Measurements from ENCODE around the gene PRR16.

Gene PRR16

DNA sequence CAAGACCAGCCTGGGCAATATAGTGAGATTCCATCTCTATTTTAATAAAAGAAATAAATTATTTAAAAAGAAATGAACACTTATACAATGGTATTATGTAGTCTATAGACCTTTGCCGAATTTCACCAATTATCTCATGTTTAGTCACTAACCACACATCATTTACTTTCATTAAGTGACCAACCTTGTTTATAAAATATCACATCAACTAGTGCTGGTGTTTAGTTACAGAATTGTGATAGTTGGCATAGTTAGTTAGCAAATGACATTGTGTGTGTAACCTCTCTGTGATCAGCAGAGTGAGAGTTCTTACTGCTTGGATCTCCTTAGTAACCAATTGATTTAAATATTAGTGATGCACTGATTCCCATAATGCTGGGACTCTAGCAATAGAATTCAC is 71.8 kb downstream of the PRR16 start:
- no peaks in the 10 kb centered on the region for H3K27me3 ChIP-seq (replicated peaks; ENCODE audit: insufficient read depth, low read length)
- no peak overlapping the region for H3K4me3 ChIP-seq (ENCODE audit: low read length)
- H3K9me3 ChIP-seq (replicated peaks; ENCODE audit: insufficient read depth, low read length): no peaks in the 10 kb centered on the region
- no peaks in the 10 kb centered on the region for H3K4me1 ChIP-seq (ENCODE audit: low read length)
- no peaks in the 10 kb centered on the region for H3K79me2 ChIP-seq (ENCODE audit: low read length)
- no peaks in the 10 kb centered on the region for H3K9me2 ChIP-seq (replicated peaks; ENCODE audit: insufficient read depth, low read length)
- H3K9ac ChIP-seq (ENCODE audit: low read length): no peak overlapping the region
- TF ChIP-seq EZH2phosphoT487 (IDR thresholded peaks at IDR 0.05; ENCODE audit: low read length) (no peak), EZH2 (optimal IDR thresholded peaks at IDR 0.05; ENCODE audit: low read depth, low read length) (no peak)
- TF ChIP-seq, protein P1, sequence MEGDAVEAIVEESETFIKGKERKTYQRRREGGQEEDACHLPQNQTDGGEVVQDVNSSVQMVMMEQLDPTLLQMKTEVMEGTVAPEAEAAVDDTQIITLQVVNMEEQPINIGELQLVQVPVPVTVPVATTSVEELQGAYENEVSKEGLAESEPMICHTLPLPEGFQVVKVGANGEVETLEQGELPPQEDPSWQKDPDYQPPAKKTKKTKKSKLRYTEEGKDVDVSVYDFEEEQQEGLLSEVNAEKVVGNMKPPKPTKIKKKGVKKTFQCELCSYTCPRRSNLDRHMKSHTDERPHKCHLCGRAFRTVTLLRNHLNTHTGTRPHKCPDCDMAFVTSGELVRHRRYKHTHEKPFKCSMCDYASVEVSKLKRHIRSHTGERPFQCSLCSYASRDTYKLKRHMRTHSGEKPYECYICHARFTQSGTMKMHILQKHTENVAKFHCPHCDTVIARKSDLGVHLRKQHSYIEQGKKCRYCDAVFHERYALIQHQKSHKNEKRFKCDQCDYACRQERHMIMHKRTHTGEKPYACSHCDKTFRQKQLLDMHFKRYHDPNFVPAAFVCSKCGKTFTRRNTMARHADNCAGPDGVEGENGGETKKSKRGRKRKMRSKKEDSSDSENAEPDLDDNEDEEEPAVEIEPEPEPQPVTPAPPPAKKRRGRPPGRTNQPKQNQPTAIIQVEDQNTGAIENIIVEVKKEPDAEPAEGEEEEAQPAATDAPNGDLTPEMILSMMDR (IDR thresholded peaks at IDR 0.05; ENCODE audit: low read length): no peak
- no peak for DNase-seq
- no peaks in the 10 kb centered on the region for H3F3A ChIP-seq (ENCODE audit: insufficient read depth, low read length)
- no peak overlapping the region for H3K4me2 ChIP-seq (ENCODE audit: low read depth, low read length)
- no peak overlapping the region for H3K27ac ChIP-seq (ENCODE audit: low read length)
- no peaks in the 10 kb centered on the region for H3K36me3 ChIP-seq (replicated peaks; ENCODE audit: insufficient read depth, low read length)
- H4K20me1 ChIP-seq (ENCODE audit: insufficient read depth, low read length): no peaks in the 10 kb centered on the region
- H2AFZ ChIP-seq (ENCODE audit: low read length): no peak overlapping the region

DNA sequence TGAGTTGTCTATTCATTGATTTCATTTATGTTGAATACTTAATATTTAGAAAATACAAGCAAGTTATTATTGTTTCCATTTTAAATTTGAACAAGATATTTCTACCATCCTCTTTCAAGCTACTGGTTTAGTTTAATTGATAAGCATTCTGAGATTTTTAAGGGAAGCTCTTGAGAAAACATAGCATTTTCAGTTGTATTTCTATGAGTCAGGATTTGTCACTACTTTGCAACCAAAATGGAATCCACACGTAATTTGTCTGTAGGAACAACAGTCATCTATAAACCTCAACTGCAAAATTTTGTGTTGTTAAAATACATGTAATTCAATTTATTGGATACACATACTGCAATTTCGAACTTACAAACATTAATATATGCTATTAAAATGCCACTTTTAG is 74.0 kb downstream of the PRR16 start:
- Histone ChIP-seq H3K36me3 (replicated peaks; ENCODE audit: insufficient read depth, low read length) (no peaks in the 10 kb centered on the region), H3K4me1 (ENCODE audit: low read length) (no peaks in the 10 kb centered on the region), H3K4me3 (ENCODE audit: low read length) (no peak overlapping the region), H4K20me1 (ENCODE audit: insufficient read depth, low read length) (no peaks in the 10 kb centered on the region), H3K4me2 (ENCODE audit: low read depth, low read length) (no peak overlapping the region), H2AFZ (ENCODE audit: low read length) (no peak overlapping the region), H3K9ac (ENCODE audit: low read length) (no peak overlapping the region), H3K79me2 (ENCODE audit: low read length) (no peaks in the 10 kb centered on the region), H3F3A (ENCODE audit: insufficient read depth, low read length) (no peaks in the 10 kb centered on the region), H3K9me3 (replicated peaks; ENCODE audit: insufficient read depth, low read length) (no peaks in the 10 kb centered on the region), H3K27me3 (replicated peaks; ENCODE audit: insufficient read depth, low read length) (no peaks in the 10 kb centered on the region), H3K9me2 (replicated peaks; ENCODE audit: insufficient read depth, low read length) (no peaks in the 10 kb centered on the region), H3K27ac (ENCODE audit: low read length) (no peak overlapping the region)
- TF ChIP-seq EZH2 (optimal IDR thresholded peaks at IDR 0.05; ENCODE audit: low read depth, low read length): no peak
- TF ChIP-seq, protein P1 (IDR thresholded peaks at IDR 0.05; ENCODE audit: low read length): no peak
- no peak for TF ChIP-seq EZH2phosphoT487 (IDR thresholded peaks at IDR 0.05; ENCODE audit: low read length)
- no peak for DNase-seq

DNA sequence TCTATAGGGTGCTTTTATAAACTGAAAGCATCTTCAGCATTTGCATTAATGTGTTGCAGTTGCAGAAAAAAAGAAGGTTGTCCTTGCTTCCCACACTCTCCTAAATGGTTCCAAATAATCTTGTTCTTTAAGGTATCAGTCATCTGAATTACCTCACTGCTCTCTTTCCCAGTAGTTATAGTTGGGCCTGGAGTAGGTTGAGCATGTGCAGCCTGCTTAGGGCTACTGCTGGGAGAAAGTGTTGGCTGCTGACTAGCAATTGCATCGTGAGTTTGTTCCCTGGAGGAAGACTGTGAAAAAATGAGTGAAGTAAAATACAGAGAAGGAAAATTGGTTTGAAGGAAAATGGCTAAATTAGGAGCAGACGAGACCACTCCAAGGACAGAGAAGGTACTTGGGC is 74.5 kb downstream of the PRR16 start:
- no peaks in the 10 kb centered on the region for H4K20me1 ChIP-seq (ENCODE audit: insufficient read depth, low read length)
- DNase-seq: no peak
- H3K79me2 ChIP-seq (ENCODE audit: low read length): no peaks in the 10 kb centered on the region
- H3K9ac ChIP-seq (ENCODE audit: low read length): no peak overlapping the region
- no peak overlapping the region for H2AFZ ChIP-seq (ENCODE audit: low read length)
- no peak overlapping the region for H3K4me3 ChIP-seq (ENCODE audit: low read length)
- no peak overlapping the region for H3K4me2 ChIP-seq (ENCODE audit: low read depth, low read length)
- H3K9me3 ChIP-seq (replicated peaks; ENCODE audit: insufficient read depth, low read length): no peaks in the 10 kb centered on the region
- no peaks in the 10 kb centered on the region for H3K36me3 ChIP-seq (replicated peaks; ENCODE audit: insufficient read depth, low read length)
- TF ChIP-seq EZH2phosphoT487 (IDR thresholded peaks at IDR 0.05; ENCODE audit: low read length): no peak
- TF ChIP-seq EZH2 (optimal IDR thresholded peaks at IDR 0.05; ENCODE audit: low read depth, low read length): no peak
- TF ChIP-seq, protein P1 (IDR thresholded peaks at IDR 0.05; ENCODE audit: low read length): no peak
- no peaks in the 10 kb centered on the region for H3K9me2 ChIP-seq (replicated peaks; ENCODE audit: insufficient read depth, low read length)
- H3K27me3 ChIP-seq (replicated peaks; ENCODE audit: insufficient read depth, low read length): no peaks in the 10 kb centered on the region
- H3F3A ChIP-seq (ENCODE audit: insufficient read depth, low read length): no peaks in the 10 kb centered on the region
- H3K4me1 ChIP-seq (ENCODE audit: low read length): no peaks in the 10 kb centered on the region
- H3K27ac ChIP-seq (ENCODE audit: low read length): no peak overlapping the region
